MM.1S (cell line): ENCODE results near the gene VPS52.

ENCODE experiments used
- DNase-seq: peaks from one replicate; pipeline ENCODE4 v3.0.0-alpha.2; 2015
- H2AFZ ChIP-seq: fragments of 300-600 bp; sonication (generic); 2 replicates; pipeline ENCODE4 v1.6.0; 2016; ENCODE audit warnings: antibody characterized with exemption, low read length
- H3F3A ChIP-seq: fragments of 300-600 bp; sonication (generic); 2 replicates; pipeline ENCODE4 v1.6.1; 2016; ENCODE audit warnings: mild to moderate bottlenecking, antibody characterized with exemption, low read length, moderate library complexity, mixed read lengths; ENCODE audit not compliant: insufficient read depth
- H3K27ac ChIP-seq: fragments of 300-600 bp; sonication (generic); 2 replicates; pipeline ENCODE4 v1.5.1; 2016; ENCODE audit warnings: mild to moderate bottlenecking, low read length
- H3K27me3 ChIP-seq: fragments of 300-600 bp; sonication (generic); replicated peaks from 2 replicates; pipeline ENCODE4 v1.6.0; 2016; ENCODE audit warnings: low read length; ENCODE audit not compliant: insufficient read depth
- H3K36me3 ChIP-seq: fragments of 300-600 bp; sonication (generic); replicated peaks from 2 replicates; pipeline ENCODE4 v1.6.1; 2016; ENCODE audit warnings: mild to moderate bottlenecking, low read length, mixed read lengths; ENCODE audit not compliant: insufficient read depth
- H3K4me1 ChIP-seq: fragments of 300-600 bp; sonication (generic); 2 replicates; pipeline ENCODE4 v1.6.1; 2016; ENCODE audit warnings: low read length, mixed read lengths
- H3K4me2 ChIP-seq: fragments of 300-600 bp; sonication (generic); 2 replicates; pipeline ENCODE4 v1.6.0; 2016; ENCODE audit warnings: low read depth, low read length
- H3K4me3 ChIP-seq: fragments of 300-600 bp; sonication (generic); 2 replicates; pipeline ENCODE4 v1.5.1; 2016; ENCODE audit warnings: low read length, mixed read lengths
- H3K79me2 ChIP-seq: fragments of 300-600 bp; sonication (generic); 2 replicates; pipeline ENCODE4 v1.6.1; 2016; ENCODE audit warnings: mixed run types, low read length, mixed read lengths
- H3K9ac ChIP-seq: fragments of 300-600 bp; sonication (generic); 2 replicates; pipeline ENCODE4 v1.6.1; 2016; ENCODE audit warnings: low read length, mixed read lengths
- H3K9me2 ChIP-seq: fragments of 300-600 bp; sonication (generic); replicated peaks from 2 replicates; pipeline ENCODE4 v1.6.1; 2016; ENCODE audit warnings: mild to moderate bottlenecking, low read length, mixed read lengths; ENCODE audit not compliant: insufficient read depth
- H3K9me3 ChIP-seq: fragments of 300-600 bp; sonication (generic); replicated peaks from 2 replicates; pipeline ENCODE4 v1.6.1; 2016; ENCODE audit warnings: mild to moderate bottlenecking, low read length, mixed read lengths; ENCODE audit not compliant: insufficient read depth
- H4K20me1 ChIP-seq: fragments of 300-600 bp; sonication (generic); 2 replicates; pipeline ENCODE4 v1.6.1; 2016; ENCODE audit warnings: mild to moderate bottlenecking, low read length, moderate library complexity, mixed read lengths; ENCODE audit not compliant: insufficient read depth
- EZH2 ChIP-seq: fragments of 300-600 bp; sonication (generic); optimal IDR thresholded peaks from 2 replicates; pipeline ENCODE3; 2017; ENCODE audit warnings: low read depth, mild to moderate bottlenecking, antibody characterized with exemption, low read length, mixed read lengths
- EZH2phosphoT487 ChIP-seq: fragments of 300-600 bp; sonication (generic); IDR thresholded peaks from 2 replicates; pipeline ENCODE4 v1.6.1; 2018; ENCODE audit warnings: antibody characterized with exemption, low read length
- TF ChIP-seq, protein P1 (sequence below): fragments of 300-600 bp; sonication (generic); IDR thresholded peaks from 2 replicates; pipeline ENCODE4 v1.5.1; 2016; ENCODE audit warnings: antibody characterized with exemption, low read length, mixed read lengths

VPS52 gene

GRCh38 chr6:33237741-33238140 lies 33.9 kb downstream of the VPS52 start:
- no peaks in the 10 kb centered on the region for H3K36me3 ChIP-seq
- H2AFZ ChIP-seq: no peak overlapping the region
- H3K9ac ChIP-seq: no peak overlapping the region
- no peaks in the 10 kb centered on the region for H3K9me3 ChIP-seq
- H3K79me2 ChIP-seq: no peaks in the 10 kb centered on the region
- H4K20me1 ChIP-seq: no peaks in the 10 kb centered on the region
- no peak overlapping the region for H3K27ac ChIP-seq
- TF ChIP-seq, protein P1, sequence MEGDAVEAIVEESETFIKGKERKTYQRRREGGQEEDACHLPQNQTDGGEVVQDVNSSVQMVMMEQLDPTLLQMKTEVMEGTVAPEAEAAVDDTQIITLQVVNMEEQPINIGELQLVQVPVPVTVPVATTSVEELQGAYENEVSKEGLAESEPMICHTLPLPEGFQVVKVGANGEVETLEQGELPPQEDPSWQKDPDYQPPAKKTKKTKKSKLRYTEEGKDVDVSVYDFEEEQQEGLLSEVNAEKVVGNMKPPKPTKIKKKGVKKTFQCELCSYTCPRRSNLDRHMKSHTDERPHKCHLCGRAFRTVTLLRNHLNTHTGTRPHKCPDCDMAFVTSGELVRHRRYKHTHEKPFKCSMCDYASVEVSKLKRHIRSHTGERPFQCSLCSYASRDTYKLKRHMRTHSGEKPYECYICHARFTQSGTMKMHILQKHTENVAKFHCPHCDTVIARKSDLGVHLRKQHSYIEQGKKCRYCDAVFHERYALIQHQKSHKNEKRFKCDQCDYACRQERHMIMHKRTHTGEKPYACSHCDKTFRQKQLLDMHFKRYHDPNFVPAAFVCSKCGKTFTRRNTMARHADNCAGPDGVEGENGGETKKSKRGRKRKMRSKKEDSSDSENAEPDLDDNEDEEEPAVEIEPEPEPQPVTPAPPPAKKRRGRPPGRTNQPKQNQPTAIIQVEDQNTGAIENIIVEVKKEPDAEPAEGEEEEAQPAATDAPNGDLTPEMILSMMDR: no peak
- TF ChIP-seq EZH2: no peak
- TF ChIP-seq EZH2phosphoT487: no peak
- no peak overlapping the region for H3K4me3 ChIP-seq
- H3K27me3 ChIP-seq: peaks cover 15% of the 10 kb centered on the region; the same call in 1 of the 2 replicates
- no peak overlapping the region for H3K4me2 ChIP-seq
- no peaks in the 10 kb centered on the region for H3K4me1 ChIP-seq
- H3F3A ChIP-seq: no peaks in the 10 kb centered on the region
- H3K9me2 ChIP-seq: no peaks in the 10 kb centered on the region
- no peak for DNase-seq

DNA sequence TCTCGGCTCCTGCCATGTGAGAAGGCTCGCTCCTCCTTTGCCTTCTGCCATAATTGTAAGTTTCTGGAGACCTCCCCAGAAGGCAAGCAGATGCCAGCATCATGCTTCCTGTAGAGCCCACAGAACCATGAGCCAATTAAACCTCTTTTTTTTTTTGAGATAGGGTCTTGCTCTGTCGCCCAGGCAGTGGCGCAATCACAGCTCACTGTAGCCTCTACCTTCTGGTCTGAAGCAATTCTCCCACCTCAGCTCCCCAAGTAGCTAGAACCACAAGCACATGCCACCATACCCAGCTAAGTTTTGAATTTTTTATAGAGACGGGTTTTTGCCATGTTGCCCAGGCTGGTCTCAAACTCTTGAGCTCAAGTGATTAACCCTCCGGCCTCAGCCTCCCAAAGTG lies 34.8 kb downstream of the VPS52 start:
- TF ChIP-seq EZH2: no peak
- no peak for TF ChIP-seq EZH2phosphoT487
- TF ChIP-seq, protein P1: no peak
- no peak overlapping the region for H2AFZ ChIP-seq
- no peak overlapping the region for H3K4me2 ChIP-seq
- H3K27me3 ChIP-seq: 0 out of 2 replicates have a peak, but pooled peaks cover 13% of the 10 kb centered on the region
- no peak overlapping the region for H3K9ac ChIP-seq
- no peaks in the 10 kb centered on the region for H3K36me3 ChIP-seq
- H3K79me2 ChIP-seq: no peaks in the 10 kb centered on the region
- H3F3A ChIP-seq: no peaks in the 10 kb centered on the region
- H3K27ac ChIP-seq: no peak overlapping the region
- H3K9me2 ChIP-seq: no peaks in the 10 kb centered on the region
- no peaks in the 10 kb centered on the region for H3K4me1 ChIP-seq
- DNase-seq: no peak
- no peaks in the 10 kb centered on the region for H3K9me3 ChIP-seq
- H3K4me3 ChIP-seq: no peak overlapping the region
- no peaks in the 10 kb centered on the region for H4K20me1 ChIP-seq

DNA sequence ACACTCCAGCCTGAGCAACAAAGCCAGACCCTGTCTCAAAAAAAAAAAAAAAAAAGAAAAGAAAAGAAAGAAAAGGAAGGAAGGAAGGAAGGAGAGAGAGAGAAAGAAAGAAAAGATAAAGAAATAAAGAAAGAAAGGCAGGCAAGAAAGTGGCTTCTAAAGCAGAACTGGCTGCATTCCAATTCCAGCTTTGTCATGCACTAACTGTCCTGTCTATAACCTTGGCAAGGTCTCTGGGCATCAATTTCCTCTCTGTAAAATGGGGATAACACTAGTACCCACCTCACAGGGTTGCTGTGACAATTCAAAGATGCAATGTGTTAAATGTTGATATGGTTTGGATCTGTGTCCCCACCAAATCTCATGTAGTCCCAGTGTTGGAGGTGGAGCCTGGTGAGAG lies 35.3 kb downstream of the VPS52 start:
- Histone ChIP-seq H4K20me1 (no peaks in the 10 kb centered on the region), H2AFZ (no peak overlapping the region), H3K9ac (no peak overlapping the region), H3K9me2 (no peaks in the 10 kb centered on the region), H3K4me1 (no peaks in the 10 kb centered on the region), H3K4me2 (no peak overlapping the region), H3K4me3 (no peak overlapping the region), H3F3A (no peaks in the 10 kb centered on the region), H3K27ac (no peak overlapping the region), H3K27me3 (0 out of 2 replicates have a peak, but pooled peaks cover 11% of the 10 kb centered on the region), H3K79me2 (no peaks in the 10 kb centered on the region), H3K9me3 (no peaks in the 10 kb centered on the region), H3K36me3 (no peaks in the 10 kb centered on the region)
- TF ChIP-seq EZH2: no peak
- TF ChIP-seq, protein P1: no peak
- TF ChIP-seq EZH2phosphoT487: no peak
- no peak for DNase-seq
